ENCODE data around the gene CFAP69. TPM values are rescaled to one million over a fixed set of nuclear protein-coding genes. Genes with fewer than 3 reads are reported as not detected.

The CFAP69 gene
- polyA plus RNA-seq, 1 donor from 2014 or later: 6.2 TPM

DNA sequence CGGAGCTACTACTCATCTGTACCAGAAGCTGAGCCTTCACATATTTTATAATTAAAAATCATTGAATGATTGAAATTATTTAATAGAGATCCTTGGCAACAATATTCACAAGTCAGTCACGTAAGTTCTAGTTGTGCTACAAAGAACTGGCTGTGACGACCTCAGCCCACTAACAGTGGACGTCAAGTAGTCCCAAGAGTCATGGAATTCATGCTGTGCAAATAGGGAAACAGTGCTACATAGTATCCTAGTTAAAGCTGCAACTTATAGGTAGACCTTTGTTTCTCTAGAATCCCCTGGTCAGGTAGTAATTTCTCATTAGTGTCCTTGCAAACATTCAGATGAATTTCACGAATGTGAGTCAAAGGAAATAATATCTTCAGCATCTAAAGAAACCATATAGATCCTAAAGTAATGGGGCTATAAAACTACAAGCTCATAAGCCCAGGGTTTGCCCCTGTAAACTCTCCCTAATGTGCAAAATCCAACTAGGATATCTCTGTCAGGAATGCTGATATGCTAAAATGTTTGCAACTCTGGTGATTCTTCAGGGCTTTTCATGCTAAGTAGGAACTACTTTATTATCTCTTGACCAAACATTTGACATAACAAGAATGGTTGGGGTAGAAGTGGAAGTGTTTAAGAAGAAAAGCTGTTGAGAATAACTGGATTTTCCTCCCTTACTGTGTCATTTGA, 31.2 kb downstream of the CFAP69 start:
- Histone ChIP-seq H3K27ac (ENCODE audit: low read length) (no peak overlapping the region), H3K79me2 (replicated peaks; ENCODE audit: insufficient read depth, low read length) (no peaks in the 10 kb centered on the region), H3F3A (ENCODE audit: insufficient read depth, low read length, poor library complexity, severe bottlenecking) (no peaks in the 10 kb centered on the region), H3K4me2 (ENCODE audit: low read length) (no peak overlapping the region), H3K9me3 (ENCODE audit: low read length) (no peaks in the 10 kb centered on the region), H4K20me1 (ENCODE audit: insufficient read depth) (no peaks in the 10 kb centered on the region), H3K27me3 (ENCODE audit: insufficient read depth, low read depth, low read length) (no peaks in the 10 kb centered on the region), H2AFZ (ENCODE audit: low read depth, low read length) (no peak overlapping the region), H3K4me3 (ENCODE audit: low read length) (no peak overlapping the region), H3K9ac (ENCODE audit: low read length) (no peak overlapping the region), H3K9me2 (ENCODE audit: insufficient read depth, low read length) (no peaks in the 10 kb centered on the region), H3K36me3 (ENCODE audit: insufficient read depth, low read length) (no peaks in the 10 kb centered on the region)
- TF ChIP-seq POLR2AphosphoS5 (IDR thresholded peaks at IDR 0.05): no peak
- no peak for TF ChIP-seq RAD21 (conservative IDR thresholded peaks at IDR 0.05)
- no peak for TF ChIP-seq MXI1 (conservative IDR thresholded peaks at IDR 0.05; ENCODE audit: poor library complexity, severe bottlenecking)
- TF ChIP-seq TAF1 (IDR thresholded peaks at IDR 0.05; ENCODE audit: low read depth): no peak
- TF ChIP-seq REST (IDR thresholded peaks at IDR 0.05; ENCODE audit: borderline replicate concordance): no peak
- TF ChIP-seq CTCF (IDR thresholded peaks at IDR 0.05; ENCODE audit: poor library complexity, severe bottlenecking): no peak
- no peak for TF ChIP-seq SMC3 (conservative IDR thresholded peaks at IDR 0.05; ENCODE audit: poor library complexity)
- TF ChIP-seq EZH2 (IDR thresholded peaks at IDR 0.05; ENCODE audit: borderline replicate concordance, insufficient read depth, low read length, poor library complexity, severe bottlenecking): no peak
- TF ChIP-seq EP300 (conservative IDR thresholded peaks at IDR 0.05; ENCODE audit: poor library complexity, severe bottlenecking): no peak

- H2AFZ ChIP-seq (ENCODE audit: low read depth, low read length): no peak overlapping the region
- H3K9ac ChIP-seq (ENCODE audit: low read length): no peak overlapping the region
- no peaks in the 10 kb centered on the region for H3K9me3 ChIP-seq (ENCODE audit: low read length)
- no peak overlapping the region for H3K4me3 ChIP-seq (ENCODE audit: low read length)
- H3K36me3 ChIP-seq (ENCODE audit: insufficient read depth, low read length): no peaks in the 10 kb centered on the region
- no peaks in the 10 kb centered on the region for H3K27me3 ChIP-seq (ENCODE audit: insufficient read depth, low read depth, low read length)
- TF ChIP-seq POLR2AphosphoS5 (IDR thresholded peaks at IDR 0.05) (no peak), CTCF (IDR thresholded peaks at IDR 0.05; ENCODE audit: poor library complexity, severe bottlenecking) (no peak), RAD21 (conservative IDR thresholded peaks at IDR 0.05) (no peak), EZH2 (IDR thresholded peaks at IDR 0.05; ENCODE audit: borderline replicate concordance, insufficient read depth, low read length, poor library complexity, severe bottlenecking) (no peak), TAF1 (IDR thresholded peaks at IDR 0.05; ENCODE audit: low read depth) (no peak), SMC3 (conservative IDR thresholded peaks at IDR 0.05; ENCODE audit: poor library complexity) (no peak), REST (IDR thresholded peaks at IDR 0.05; ENCODE audit: borderline replicate concordance) (no peak)
- no peaks in the 10 kb centered on the region for H3F3A ChIP-seq (ENCODE audit: insufficient read depth, low read length, poor library complexity, severe bottlenecking)
- no peaks in the 10 kb centered on the region for H3K9me2 ChIP-seq (ENCODE audit: insufficient read depth, low read length)
- no peak overlapping the region for H3K27ac ChIP-seq (ENCODE audit: low read length)
- no peaks in the 10 kb centered on the region for H4K20me1 ChIP-seq (ENCODE audit: insufficient read depth)
- H3K79me2 ChIP-seq (replicated peaks; ENCODE audit: insufficient read depth, low read length): no peaks in the 10 kb centered on the region
- no peak overlapping the region for H3K4me2 ChIP-seq (ENCODE audit: low read length)
Measured at GRCh38 chr7:90288154-90288553, 43.2 kb downstream of the CFAP69 start.
